K562 (cell line): ENCODE results near the gene TMOD3. TPM values are rescaled to one million over a fixed set of nuclear protein-coding genes. Genes with fewer than 3 reads are reported as not detected.

Source experiments
- CBFA2T3 ChIP-seq: fragments of 450-650 bp; IDR thresholded peaks from 2 replicates; pipeline ENCODE4 v1.6.1; 2017
- CEBPB ChIP-seq: fragments of 450-650 bp; IDR thresholded peaks from 2 replicates; pipeline ENCODE4 v1.6.1; 2016; ENCODE audit warnings: missing genetic modification characterization, missing compliant biosample characterization
- CHD2 ChIP-seq: IDR thresholded peaks from 2 replicates; pipeline ENCODE4 v1.6.1; 2011; ENCODE audit warnings: low read depth, low read length
- CLOCK ChIP-seq: fragments of 250-450 bp; sonication (Bioruptor Pico); IDR thresholded peaks from 2 replicates; pipeline ENCODE4 v1.4.0; 2020; ENCODE audit warnings: mild to moderate bottlenecking, moderate library complexity, borderline replicate concordance
- CTBP1 ChIP-seq: fragments of 450-650 bp; IDR thresholded peaks from 2 replicates; pipeline ENCODE4 v1.6.1; 2016; ENCODE audit warnings: borderline replicate concordance
- EP400 ChIP-seq: fragments of 450-650 bp; IDR thresholded peaks from 2 replicates; pipeline ENCODE4 v1.6.1; 2017; ENCODE audit warnings: antibody characterized with exemption, mild to moderate bottlenecking, moderate library complexity
- ESRRA ChIP-seq: fragments of 450-650 bp; IDR thresholded peaks from 2 replicates; pipeline ENCODE4 v1.6.1; 2014; ENCODE audit warnings: low read depth, mild to moderate bottlenecking, moderate library complexity, borderline replicate concordance
- GATA2 ChIP-seq: sonication (generic); formaldehyde crosslinking; IDR thresholded peaks from 2 replicates; pipeline ENCODE4 v1.4.0; 2020; ENCODE audit warnings: mild to moderate bottlenecking, missing genetic modification reagents
- HDAC3 ChIP-seq: fragments of 450-650 bp; IDR thresholded peaks from 2 replicates; pipeline ENCODE4 v1.6.1; 2018; ENCODE audit warnings: borderline replicate concordance, mild to moderate bottlenecking, moderate library complexity; ENCODE audit not compliant: partially characterized antibody
- HMG20B ChIP-seq: fragments of 250-450 bp; sonication (Bioruptor Pico); IDR thresholded peaks from 2 replicates; pipeline ENCODE4 v1.5.0; 2021; ENCODE audit warnings: mild to moderate bottlenecking
- LCOR ChIP-seq: sonication (generic); formaldehyde crosslinking; IDR thresholded peaks from 2 replicates; pipeline ENCODE4 v1.8.0; 2022; ENCODE audit warnings: mild to moderate bottlenecking, missing genetic modification reagents
- MTA1 ChIP-seq: fragments of 450-650 bp; IDR thresholded peaks from 2 replicates; pipeline ENCODE4 v1.6.1; 2017; ENCODE audit warnings: borderline replicate concordance
- NCOR1 ChIP-seq: fragments of 450-650 bp; IDR thresholded peaks from 2 replicates; pipeline ENCODE4 v1.6.1; 2016; ENCODE audit warnings: mild to moderate bottlenecking, moderate library complexity
- NR4A1 ChIP-seq, 2 experiments: fragments of 250-450 bp in 1 of 2; fragments of 450-650 bp in 1 of 2; sonication (Bioruptor Pico) in 1 of 2; IDR thresholded peaks; 2 replicates each; pipeline versions ENCODE4 v1.4.0 to v1.6.1; 2016 to 2020; ENCODE audit warnings: mild to moderate bottlenecking in 2 of 2, missing compliant biosample characterization in 1 of 2, missing genetic modification characterization in 1 of 2, moderate library complexity in 1 of 2
- RCOR1 ChIP-seq, 2 experiments: IDR thresholded peaks; 2 replicates each; pipeline ENCODE4 v1.6.1; 2012; ENCODE audit warnings: low read depth in 2 of 2, low read length in 2 of 2, borderline replicate concordance in 1 of 2, improper control_type of control experiment in 1 of 2
- RNF2 ChIP-seq: sonication (generic); IDR thresholded peaks from 2 replicates; pipeline ENCODE4 v1.6.1; 2016
- SMARCA4 ChIP-seq: fragments of 450-650 bp; IDR thresholded peaks from 2 replicates; pipeline ENCODE4 v1.6.1; 2016
- TEAD4 ChIP-seq, 2 experiments: sonication (generic) in 1 of 2; formaldehyde crosslinking in 1 of 2; IDR thresholded peaks; 2 replicates each; pipeline versions ENCODE4 v1.6.1 to v1.8.0; 2012 to 2022; ENCODE audit warnings: borderline replicate concordance in 1 of 2, inconsistent platforms in 1 of 2, low read length in 1 of 2, mild to moderate bottlenecking in 1 of 2, missing genetic modification reagents in 1 of 2
- ZNF175 ChIP-seq: fragments of 200-800 bp; sonication (Bioruptor generic); IDR thresholded peaks from 2 replicates; pipeline ENCODE4 v1.6.1; 2016; ENCODE audit warnings: low read depth, mild to moderate bottlenecking, missing genetic modification characterization, missing compliant biosample characterization
- ZNF431 ChIP-seq: sonication (generic); formaldehyde crosslinking; IDR thresholded peaks from 2 replicates; pipeline ENCODE4 v1.8.0; 2022; ENCODE audit warnings: mild to moderate bottlenecking, missing genetic modification reagents
- ZNF449 ChIP-seq: fragments of 250-450 bp; sonication (Bioruptor Pico); IDR thresholded peaks from 2 replicates; pipeline ENCODE4 v1.8.0; 2022; ENCODE audit warnings: moderate library complexity, mild to moderate bottlenecking, inconsistent platforms
- polyA plus RNA-seq, 8 experiments: library from polyadenylated mRNA; depleted of rRNA in 4 of 8; stranded (reverse) in 5 of 8; unstranded in 3 of 8; fragments of >200 nt; fragmentation: Nextera tagmentation in 2 of 8; fragmentation: Illumina TruSeq in 1 of 8; extraction: Ambion mirVana in 2 of 8; extraction: Trizol in 1 of 8; gene quantifications; 2 replicates each; pipeline versions ENCODE4 v1.2.1 to v1.2.3, GENCODE V29; 2011 to 2014; ENCODE audit warnings: inconsistent platforms in 1 of 8, missing spikeins in 1 of 8
- total RNA-seq, 7 experiments: library from RNA; depleted of rRNA in 6 of 7; stranded (reverse); fragments of >200 nt in 6 of 7; fragmentation: Illumina TruSeq in 2 of 7; extraction: Trizol in 2 of 7; gene quantifications; 2 replicates each; pipeline versions ENCODE4 v1.2.1 to v1.2.3, GENCODE V29; 2011 to 2021; ENCODE audit warnings: low replicate concordance in 1 of 7
- TF ChIP-seq, protein P1 (sequence below): sonication (generic); formaldehyde crosslinking; IDR thresholded peaks from 2 replicates; pipeline ENCODE4 v1.4.0; 2020; ENCODE audit warnings: mild to moderate bottlenecking, missing genetic modification reagents

Gene TMOD3
- total and polyA plus RNA-seq, 9 of the 15 experiments (the other 6 are each of a cell fraction or from before 2014, with no cell fraction given): 6.8 to 45.0 (median 30.9) TPM

GRCh38 chr15:51828621-51829375 lies 655 bp upstream of the TMOD3 start (continued):
- TF ChIP-seq EP400 (peak; percentile 66), CTBP1 (peak; percentile 95), RCOR1 (IDR thresholded peaks at IDR 0.05; ENCODE audit: borderline replicate concordance in 1 of 2, low read depth in 2 of 2, low read length in 2 of 2) (peak in 1 of 2 experiments; percentile 91; a peak in 2 of 4 replicates), ZNF449 (CRISPR knock-in tag) (no peak), CLOCK (CRISPR knock-in tag) (no peak), SMARCA4 (peak; percentile 74; the same call in 1 of the 2 replicates), TEAD4 (IDR thresholded peaks at IDR 0.05; ENCODE audit: low read length) (peak; percentile 69), TEAD4 (CRISPR knock-in tag; IDR thresholded peaks at IDR 0.05; ENCODE audit: borderline replicate concordance) (no peak), ZNF431 (CRISPR knock-in tag) (no peak), RNF2 (peak; percentile 59; the same call in 1 of the 2 replicates), HDAC3 (peak; percentile 61), NCOR1 (peak; percentile 22; the same call in 1 of the 2 replicates), ZNF175 (CRISPR knock-in tag) (0 out of 2 replicates have a peak, but pooled peaks have one; percentile 59), GATA2 (CRISPR knock-in tag) (peak; percentile 52), MTA1 (0 out of 2 replicates have a peak, but pooled peaks have one; percentile 25), LCOR (CRISPR knock-in tag) (0 out of 2 replicates have a peak, but pooled peaks have one; percentile 55), HMG20B (CRISPR knock-in tag) (no peak), CBFA2T3 (peak; percentile 33; the same call in 1 of the 2 replicates), NR4A1 (CRISPR knock-in tag; IDR thresholded peaks at IDR 0.05) (no peak), NR4A1 (tag; IDR thresholded peaks at IDR 0.05) (no peak), CEBPB (tag) (no peak), ESRRA (peak; percentile 83; the same call in 1 of the 2 replicates), CHD2 (no peak)
- TF ChIP-seq, protein P1, sequence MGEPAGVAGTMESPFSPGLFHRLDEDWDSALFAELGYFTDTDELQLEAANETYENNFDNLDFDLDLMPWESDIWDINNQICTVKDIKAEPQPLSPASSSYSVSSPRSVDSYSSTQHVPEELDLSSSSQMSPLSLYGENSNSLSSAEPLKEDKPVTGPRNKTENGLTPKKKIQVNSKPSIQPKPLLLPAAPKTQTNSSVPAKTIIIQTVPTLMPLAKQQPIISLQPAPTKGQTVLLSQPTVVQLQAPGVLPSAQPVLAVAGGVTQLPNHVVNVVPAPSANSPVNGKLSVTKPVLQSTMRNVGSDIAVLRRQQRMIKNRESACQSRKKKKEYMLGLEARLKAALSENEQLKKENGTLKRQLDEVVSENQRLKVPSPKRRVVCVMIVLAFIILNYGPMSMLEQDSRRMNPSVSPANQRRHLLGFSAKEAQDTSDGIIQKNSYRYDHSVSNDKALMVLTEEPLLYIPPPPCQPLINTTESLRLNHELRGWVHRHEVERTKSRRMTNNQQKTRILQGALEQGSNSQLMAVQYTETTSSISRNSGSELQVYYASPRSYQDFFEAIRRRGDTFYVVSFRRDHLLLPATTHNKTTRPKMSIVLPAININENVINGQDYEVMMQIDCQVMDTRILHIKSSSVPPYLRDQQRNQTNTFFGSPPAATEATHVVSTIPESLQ: no peak
